Measurements from ENCODE around the gene GABBR2.

GABBR2 gene

GRCh38 chr9:98391406-98391805 is 317.3 kb downstream of the GABBR2 start:
- no peak for DNase-seq

- no peak for DNase-seq
Observed at GRCh38 chr9:98385751-98386150, 323.0 kb downstream of the GABBR2 start.

GRCh38 chr9:98383758-98384157 is 325.0 kb downstream of the GABBR2 start:
- DNase-seq = no peak

- no peak for DNase-seq
Observed at GRCh38 chr9:98381311-98382103, 327.2 kb downstream of the GABBR2 start.

GRCh38 chr9:98380065-98380681 is 328.6 kb downstream of the GABBR2 start:
- no peak for DNase-seq

- no peak for DNase-seq
Observed at GRCh38 chr9:98379572-98379971, 329.2 kb downstream of the GABBR2 start.

GRCh38 chr9:98378794-98379193 is 329.9 kb downstream of the GABBR2 start:
- no peak for DNase-seq

- no peak for DNase-seq
Observed at GRCh38 chr9:98378206-98378780, 330.4 kb downstream of the GABBR2 start.

- no peak for DNase-seq
Observed at GRCh38 chr9:98375138-98375726, 333.5 kb downstream of the GABBR2 start.

GRCh38 chr9:98374385-98375051 is 334.2 kb downstream of the GABBR2 start:
- no peak for DNase-seq

- DNase-seq = no peak
Observed at GRCh38 chr9:98373609-98374008, 335.1 kb downstream of the GABBR2 start.

GRCh38 chr9:98372077-98372836 is 336.5 kb downstream of the GABBR2 start:
- no peak for DNase-seq

GRCh38 chr9:98370976-98371315 is 337.8 kb downstream of the GABBR2 start:
- no peak for DNase-seq

GRCh38 chr9:98370300-98370975 is 338.3 kb downstream of the GABBR2 start:
- DNase-seq = no peak

GRCh38 chr9:98369896-98370295 is 338.8 kb downstream of the GABBR2 start:
- no peak for DNase-seq

- no peak for DNase-seq
Observed at GRCh38 chr9:98369471-98369870, 339.3 kb downstream of the GABBR2 start.

- DNase-seq = no peak
Observed at GRCh38 chr9:98369066-98369425, 339.7 kb downstream of the GABBR2 start.

GRCh38 chr9:98368366-98369065 is 340.2 kb downstream of the GABBR2 start:
- DNase-seq = no peak

GRCh38 chr9:98367923-98368322 is 340.8 kb downstream of the GABBR2 start:
- no peak for DNase-seq

- DNase-seq = no peak
Observed at GRCh38 chr9:98367371-98367900, 341.3 kb downstream of the GABBR2 start.

- no peak for DNase-seq
Observed at GRCh38 chr9:98365781-98366180, 343.0 kb downstream of the GABBR2 start.
